HEK293 (cell line): ENCODE results near the gene RRP12.

Experiments used
- GLIS1 ChIP-seq: fragments of 450-650 bp; formaldehyde crosslinking; IDR thresholded peaks from 2 replicates; pipeline ENCODE4 v1.5.1; 2016; ENCODE audit warnings: missing biosample characterization, missing genetic modification characterization
- KLF10 ChIP-seq: fragments of 450-650 bp; IDR thresholded peaks from 2 replicates; pipeline ENCODE4 v1.5.1; 2018; ENCODE audit warnings: missing biosample characterization, mild to moderate bottlenecking, missing genetic modification characterization
- KLF17 ChIP-seq: fragments of 450-650 bp; formaldehyde crosslinking; IDR thresholded peaks from 2 replicates; pipeline ENCODE4 v1.5.1; 2016; ENCODE audit warnings: missing biosample characterization, missing genetic modification characterization
- MYNN ChIP-seq: fragments of 450-650 bp; formaldehyde crosslinking; IDR thresholded peaks from 2 replicates; pipeline ENCODE4 v1.5.1; 2016; ENCODE audit warnings: missing biosample characterization, missing genetic modification characterization, borderline replicate concordance
- RBAK ChIP-seq: fragments of 450-650 bp; formaldehyde crosslinking; IDR thresholded peaks from 2 replicates; pipeline ENCODE4 v1.5.1; 2016; ENCODE audit warnings: missing biosample characterization, missing genetic modification characterization
- REST ChIP-seq: fragments of 450-650 bp; formaldehyde crosslinking; IDR thresholded peaks from 2 replicates; pipeline ENCODE4 v1.5.1; 2016; ENCODE audit warnings: missing biosample characterization, missing genetic modification characterization
- SCRT1 ChIP-seq: fragments of 450-650 bp; formaldehyde crosslinking; IDR thresholded peaks from 2 replicates; pipeline ENCODE4 v1.5.1; 2016; ENCODE audit warnings: missing biosample characterization, missing genetic modification characterization, borderline replicate concordance
- SETDB1 ChIP-seq: IDR thresholded peaks from one replicate; pipeline ENCODE4 v1.6.1; 2017; ENCODE audit warnings: mild to moderate bottlenecking, low read length, moderate library complexity, mixed read lengths; ENCODE audit not compliant: insufficient read length
- WT1 ChIP-seq: fragments of 450-650 bp; formaldehyde crosslinking; IDR thresholded peaks from 2 replicates; pipeline ENCODE4 v1.5.1; 2016; ENCODE audit warnings: missing biosample characterization, missing genetic modification characterization
- ZBTB17 ChIP-seq: fragments of 450-650 bp; formaldehyde crosslinking; IDR thresholded peaks from 2 replicates; pipeline ENCODE4 v1.5.1; 2016; ENCODE audit warnings: missing biosample characterization, missing genetic modification characterization
- ZBTB49 ChIP-seq: fragments of 450-650 bp; formaldehyde crosslinking; IDR thresholded peaks from 2 replicates; pipeline ENCODE4 v1.5.1; 2016; ENCODE audit warnings: missing biosample characterization, missing genetic modification characterization, low read depth
- ZNF114 ChIP-seq: fragments of 450-650 bp; formaldehyde crosslinking; IDR thresholded peaks from 2 replicates; pipeline ENCODE4 v1.5.0; 2017; ENCODE audit warnings: missing biosample characterization, missing genetic modification characterization
- ZNF174 ChIP-seq: fragments of 450-650 bp; formaldehyde crosslinking; IDR thresholded peaks from 2 replicates; pipeline ENCODE4 v1.5.0; 2017; ENCODE audit warnings: missing biosample characterization, mild to moderate bottlenecking, missing genetic modification characterization
- ZNF280D ChIP-seq: fragments of 450-650 bp; formaldehyde crosslinking; IDR thresholded peaks from 2 replicates; pipeline ENCODE4 v1.5.1; 2016; ENCODE audit warnings: missing biosample characterization, missing genetic modification characterization
- ZNF311 ChIP-seq: fragments of 450-650 bp; formaldehyde crosslinking; IDR thresholded peaks from 2 replicates; pipeline ENCODE4 v1.5.1; 2017; ENCODE audit warnings: missing biosample characterization, missing genetic modification characterization, borderline replicate concordance
- ZNF366 ChIP-seq: fragments of 450-650 bp; formaldehyde crosslinking; conservative IDR thresholded peaks from 2 replicates; pipeline ENCODE4 v1.5.1; 2016; ENCODE audit warnings: missing biosample characterization, missing genetic modification characterization
- ZNF391 ChIP-seq: fragments of 450-650 bp; formaldehyde crosslinking; IDR thresholded peaks from 2 replicates; pipeline ENCODE4 v1.5.1; 2016; ENCODE audit warnings: low read depth, missing biosample characterization, missing genetic modification characterization, borderline replicate concordance
- ZNF513 ChIP-seq: fragments of 450-650 bp; IDR thresholded peaks from 2 replicates; pipeline ENCODE4 v1.5.1; 2018; ENCODE audit warnings: missing biosample characterization, missing genetic modification characterization
- ZNF558 ChIP-seq: fragments of 450-650 bp; formaldehyde crosslinking; IDR thresholded peaks from 2 replicates; pipeline ENCODE4 v1.5.1; 2016; ENCODE audit warnings: missing biosample characterization, missing genetic modification characterization
- ZNF560 ChIP-seq: fragments of 450-650 bp; formaldehyde crosslinking; IDR thresholded peaks from 2 replicates; pipeline ENCODE4 v1.5.1; 2017; ENCODE audit warnings: missing biosample characterization, missing genetic modification characterization, borderline replicate concordance
- ZNF580 ChIP-seq: fragments of 450-650 bp; formaldehyde crosslinking; IDR thresholded peaks from 2 replicates; pipeline ENCODE4 v1.5.1; 2016; ENCODE audit warnings: missing biosample characterization, missing genetic modification characterization
- ZNF664 ChIP-seq: fragments of 450-650 bp; formaldehyde crosslinking; IDR thresholded peaks from 2 replicates; pipeline ENCODE4 v1.5.1; 2016; ENCODE audit warnings: missing biosample characterization, missing genetic modification characterization
- ZNF776 ChIP-seq: fragments of 450-650 bp; formaldehyde crosslinking; IDR thresholded peaks from 2 replicates; pipeline ENCODE4 v1.5.0; 2017; ENCODE audit warnings: missing biosample characterization, missing genetic modification characterization, borderline replicate concordance
- ZSCAN18 ChIP-seq: fragments of 450-650 bp; formaldehyde crosslinking; IDR thresholded peaks from 2 replicates; pipeline ENCODE4 v1.5.1; 2016; ENCODE audit warnings: missing biosample characterization, missing genetic modification characterization
- ZSCAN5A ChIP-seq: fragments of 450-650 bp; formaldehyde crosslinking; IDR thresholded peaks from 2 replicates; pipeline ENCODE4 v1.5.1; 2016; ENCODE audit warnings: missing biosample characterization, missing genetic modification characterization

RRP12 gene

GRCh38 chr10:97401455-97401919 lies 347 bp upstream of the RRP12 start (continued):
- TF ChIP-seq ZNF391 (0 out of 2 replicates have a peak, but pooled peaks have one; percentile 30), SETDB1 (no peak), MYNN (peak; percentile 28; the same call in 1 of the 2 replicates), ZBTB17 (tag by site-specific recombination) (no peak), ZBTB49 (tag by site-specific recombination) (no peak), SCRT1 (no peak), ZSCAN5A (tag by site-specific recombination) (no peak), KLF17 (tag by site-specific recombination) (no peak), ZNF558 (no peak), ZSCAN18 (tag by site-specific recombination) (no peak), ZNF114 (tag by site-specific recombination) (no peak), ZNF664 (no peak), ZNF513 (no peak), ZNF311 (tag by site-specific recombination) (no peak), ZNF280D (tag by site-specific recombination) (no peak), REST (tag by site-specific recombination) (0 out of 2 replicates have a peak, but pooled peaks have one; percentile 1), RBAK (tag by site-specific recombination) (no peak), KLF10 (tag by site-specific recombination) (no peak), ZNF776 (tag by site-specific recombination) (no peak), ZNF580 (no peak; the same call in 1 of the 2 replicates), ZNF174 (tag by site-specific recombination) (no peak), WT1 (tag by site-specific recombination) (peak; percentile 64; the same call in 1 of the 2 replicates), ZNF560 (no peak), GLIS1 (no peak), ZNF366 (tag by site-specific recombination) (no peak)
